Measurements from ENCODE around the gene PRG2.

The PRG2 gene

DNA sequence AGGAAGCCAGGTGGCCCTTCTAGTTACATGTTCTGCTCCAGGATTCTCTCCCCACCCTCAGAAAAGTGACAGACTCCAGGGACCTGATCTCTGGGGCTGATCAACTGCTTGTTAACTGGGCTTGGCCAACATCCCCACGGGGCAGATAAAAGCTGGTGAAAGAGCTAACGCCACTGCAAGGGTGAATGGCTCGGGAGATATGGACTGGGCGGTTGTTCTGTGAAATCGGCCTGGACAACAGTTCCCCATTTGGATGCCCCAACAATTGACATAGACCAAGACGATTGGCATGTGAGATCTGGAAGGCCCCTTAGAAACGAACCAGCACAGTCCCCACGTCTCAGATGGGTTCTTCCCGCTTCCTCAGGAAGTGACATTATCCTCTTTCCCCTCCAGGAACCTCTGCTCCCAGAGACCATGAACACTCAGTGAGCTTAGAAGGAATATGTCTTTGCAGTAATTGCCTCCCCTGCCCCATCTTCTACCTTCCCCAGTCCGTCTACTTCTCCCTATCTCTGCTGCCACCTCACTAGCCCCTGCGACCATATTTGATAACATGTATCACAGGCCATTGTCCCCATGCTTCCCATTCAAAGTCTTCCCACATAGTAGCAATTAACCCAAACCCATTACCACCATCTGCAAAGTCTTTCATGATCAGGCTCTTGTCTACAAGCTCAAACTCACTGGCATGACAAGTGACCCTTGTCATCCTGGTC is 5.6 kb upstream of the PRG2 start:
- TF ChIP-seq, protein P1, sequence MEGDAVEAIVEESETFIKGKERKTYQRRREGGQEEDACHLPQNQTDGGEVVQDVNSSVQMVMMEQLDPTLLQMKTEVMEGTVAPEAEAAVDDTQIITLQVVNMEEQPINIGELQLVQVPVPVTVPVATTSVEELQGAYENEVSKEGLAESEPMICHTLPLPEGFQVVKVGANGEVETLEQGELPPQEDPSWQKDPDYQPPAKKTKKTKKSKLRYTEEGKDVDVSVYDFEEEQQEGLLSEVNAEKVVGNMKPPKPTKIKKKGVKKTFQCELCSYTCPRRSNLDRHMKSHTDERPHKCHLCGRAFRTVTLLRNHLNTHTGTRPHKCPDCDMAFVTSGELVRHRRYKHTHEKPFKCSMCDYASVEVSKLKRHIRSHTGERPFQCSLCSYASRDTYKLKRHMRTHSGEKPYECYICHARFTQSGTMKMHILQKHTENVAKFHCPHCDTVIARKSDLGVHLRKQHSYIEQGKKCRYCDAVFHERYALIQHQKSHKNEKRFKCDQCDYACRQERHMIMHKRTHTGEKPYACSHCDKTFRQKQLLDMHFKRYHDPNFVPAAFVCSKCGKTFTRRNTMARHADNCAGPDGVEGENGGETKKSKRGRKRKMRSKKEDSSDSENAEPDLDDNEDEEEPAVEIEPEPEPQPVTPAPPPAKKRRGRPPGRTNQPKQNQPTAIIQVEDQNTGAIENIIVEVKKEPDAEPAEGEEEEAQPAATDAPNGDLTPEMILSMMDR (IDR thresholded peaks at IDR 0.05), result no peak
- no peak overlapping the region for H3K4me3 ChIP-seq
- no peak for DNase-seq (ENCODE audit: low spot score)
- no peak overlapping the region for H3K27ac ChIP-seq

DNA sequence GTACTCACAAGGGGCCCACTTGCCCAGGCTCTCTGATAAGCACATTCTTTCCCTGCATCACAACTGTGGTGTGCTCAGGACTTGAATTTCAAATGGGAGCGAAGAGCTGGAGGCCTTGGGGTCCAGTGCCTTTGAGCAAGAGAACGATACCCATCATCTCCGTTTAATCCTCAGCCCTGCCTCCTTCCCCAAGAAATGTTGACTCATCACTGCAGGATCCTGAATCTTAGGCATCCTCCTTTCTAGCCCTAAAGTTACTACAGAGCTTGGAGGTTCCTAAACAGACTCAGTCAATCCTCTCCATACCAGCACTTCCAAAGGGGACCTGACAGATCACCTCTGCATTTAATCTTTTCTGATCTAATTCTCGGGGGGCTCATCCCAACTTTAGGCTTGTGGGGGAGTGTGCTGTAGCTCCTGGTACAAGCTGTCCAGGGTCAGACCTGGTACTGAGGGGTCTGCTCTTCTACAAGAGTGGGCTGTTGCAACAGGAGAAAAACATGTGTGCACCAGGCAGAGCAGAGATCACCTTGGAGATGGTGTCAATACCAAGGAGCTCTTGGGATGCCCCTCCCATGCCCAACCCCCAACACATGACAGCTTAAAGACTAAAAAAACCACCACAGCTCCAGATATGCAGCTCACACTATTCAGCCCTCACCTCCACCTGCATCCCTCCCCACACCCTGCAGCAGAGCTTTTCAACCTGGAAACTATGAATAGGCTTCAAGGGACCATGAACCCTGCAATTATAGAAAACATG is 3.9 kb upstream of the PRG2 start:
- TF ChIP-seq, protein P1 (IDR thresholded peaks at IDR 0.05), result no peak
- no peak for DNase-seq (ENCODE audit: low spot score)
- Histone ChIP-seq H3K27ac (no peak overlapping the region), H3K4me3 (no peak overlapping the region)

DNA sequence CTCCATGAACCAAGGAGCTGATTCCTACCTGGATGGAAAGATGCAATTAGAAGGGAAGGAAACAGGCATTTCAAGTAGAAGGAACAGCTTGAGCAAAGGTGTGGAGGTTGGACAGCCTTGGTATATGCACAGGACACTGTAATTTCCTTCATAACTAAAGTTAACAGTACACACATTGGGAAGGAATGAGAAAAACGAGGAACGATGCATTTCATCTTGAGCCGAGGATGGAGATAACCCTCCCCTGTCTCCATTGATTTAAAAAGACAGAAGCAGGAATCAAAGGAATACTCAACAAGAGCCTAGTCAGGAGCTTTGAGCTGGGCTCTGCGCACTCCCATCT is 2.3 kb upstream of the PRG2 start:
- DNase-seq (ENCODE audit: low spot score), result no peak
- TF ChIP-seq, protein P1 (IDR thresholded peaks at IDR 0.05), result no peak
- H3K27ac ChIP-seq, result no peak overlapping the region

DNA sequence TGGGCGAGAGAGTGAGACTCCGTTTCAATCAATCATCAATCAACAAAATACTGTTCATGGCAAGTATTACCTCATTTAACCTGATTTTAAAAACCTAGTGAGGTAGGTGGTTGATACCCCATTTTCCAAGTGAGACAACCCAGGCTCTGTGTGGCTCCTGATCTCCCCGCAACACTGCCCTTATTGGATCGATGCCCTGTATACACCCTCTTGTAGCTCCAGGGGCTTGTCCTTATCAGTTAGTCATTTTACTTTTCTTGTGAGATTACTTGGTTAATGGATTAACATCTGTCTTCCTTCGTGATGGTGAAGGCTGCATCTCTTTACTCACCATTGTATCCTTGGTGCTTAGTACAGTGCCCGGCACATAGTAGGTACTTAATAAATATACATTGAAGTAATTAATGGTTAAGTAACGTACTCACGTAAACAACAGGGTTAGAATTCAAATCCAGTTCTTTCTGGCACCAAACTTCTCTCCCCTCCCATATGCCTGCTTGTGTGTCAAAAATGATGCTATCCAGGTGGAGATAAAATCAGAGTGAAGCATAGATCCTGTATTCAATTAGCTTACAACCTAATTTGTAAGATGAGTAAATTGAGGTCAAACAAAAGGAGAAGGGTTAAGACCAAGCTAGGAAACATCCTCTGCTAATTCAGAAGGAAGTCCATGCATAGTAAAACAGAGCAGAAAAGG is 1.8 kb upstream of the PRG2 start:
- no peak for DNase-seq (ENCODE audit: low spot score)
- TF ChIP-seq, protein P1 (IDR thresholded peaks at IDR 0.05), result no peak
- no peak overlapping the region for H3K4me3 ChIP-seq
- no peak overlapping the region for H3K27ac ChIP-seq

More for the DNA sequence above, 2.3 kb upstream of the PRG2 start:
- no peak overlapping the region for H3K4me3 ChIP-seq

DNA sequence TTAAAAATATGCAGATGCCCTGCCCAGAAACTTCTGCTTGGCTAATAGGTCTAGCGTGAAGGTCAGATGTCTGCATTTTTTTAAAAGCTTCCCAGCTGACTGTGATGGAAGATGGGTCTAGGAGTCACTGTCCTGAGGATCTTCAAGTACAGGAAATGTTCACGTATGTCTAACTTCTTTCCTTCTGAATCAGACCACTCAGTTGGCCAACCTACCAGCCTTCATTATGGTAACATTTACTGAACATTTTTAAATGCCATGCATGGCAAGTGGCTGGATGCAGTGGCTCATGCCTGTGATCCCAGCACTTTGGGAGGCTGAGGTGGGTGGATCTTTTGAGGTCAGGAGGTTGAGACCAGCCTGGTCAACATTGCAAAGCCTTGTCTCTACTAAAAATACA is 1.1 kb upstream of the PRG2 start:
- TF ChIP-seq, protein P1 (IDR thresholded peaks at IDR 0.05), result no peak
- no peak for DNase-seq (ENCODE audit: low spot score)
- H3K4me3 ChIP-seq, result no peak overlapping the region
- H3K27ac ChIP-seq, result no peak overlapping the region

DNA sequence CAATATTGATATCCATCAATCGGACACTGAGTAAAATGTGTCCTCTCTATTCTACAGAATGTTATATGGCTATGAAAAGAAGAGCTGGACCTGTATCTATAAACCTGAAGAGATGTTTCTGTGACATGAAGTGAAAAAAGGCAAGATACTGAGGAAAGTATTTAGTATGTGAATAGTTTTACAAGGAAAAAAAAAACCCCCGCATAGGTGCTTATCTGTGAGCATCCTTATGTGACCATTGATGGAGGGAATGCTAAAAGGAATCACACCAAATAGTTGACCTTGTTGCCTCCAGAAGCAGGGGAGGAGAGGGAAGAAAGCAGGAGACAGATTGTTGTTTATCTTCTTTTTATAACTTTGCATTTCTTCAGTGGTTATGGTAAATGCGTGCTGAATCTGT is 661 bp upstream of the PRG2 start:
- no peak for DNase-seq (ENCODE audit: low spot score)
- TF ChIP-seq, protein P1 (IDR thresholded peaks at IDR 0.05), result no peak
- no peak overlapping the region for H3K4me3 ChIP-seq

More for the DNA sequence above, 661 bp upstream of the PRG2 start:
- no peak overlapping the region for H3K27ac ChIP-seq

All from coronary artery (tissue), 2 donors.